Activated CD8-positive, alpha-beta memory T cell treated with anti-CD3 and anti-CD28 coated beads for 4 hours (primary cell): ENCODE measurements around the gene ATXN7L1.

Source experiments
- DNase-seq, 2 donors: peaks; one replicate each; pipeline ENCODE4 v3.0.0-alpha.2; 2020; ENCODE audit warnings: low read depth in 2 of 2

Gene ATXN7L1

DNA sequence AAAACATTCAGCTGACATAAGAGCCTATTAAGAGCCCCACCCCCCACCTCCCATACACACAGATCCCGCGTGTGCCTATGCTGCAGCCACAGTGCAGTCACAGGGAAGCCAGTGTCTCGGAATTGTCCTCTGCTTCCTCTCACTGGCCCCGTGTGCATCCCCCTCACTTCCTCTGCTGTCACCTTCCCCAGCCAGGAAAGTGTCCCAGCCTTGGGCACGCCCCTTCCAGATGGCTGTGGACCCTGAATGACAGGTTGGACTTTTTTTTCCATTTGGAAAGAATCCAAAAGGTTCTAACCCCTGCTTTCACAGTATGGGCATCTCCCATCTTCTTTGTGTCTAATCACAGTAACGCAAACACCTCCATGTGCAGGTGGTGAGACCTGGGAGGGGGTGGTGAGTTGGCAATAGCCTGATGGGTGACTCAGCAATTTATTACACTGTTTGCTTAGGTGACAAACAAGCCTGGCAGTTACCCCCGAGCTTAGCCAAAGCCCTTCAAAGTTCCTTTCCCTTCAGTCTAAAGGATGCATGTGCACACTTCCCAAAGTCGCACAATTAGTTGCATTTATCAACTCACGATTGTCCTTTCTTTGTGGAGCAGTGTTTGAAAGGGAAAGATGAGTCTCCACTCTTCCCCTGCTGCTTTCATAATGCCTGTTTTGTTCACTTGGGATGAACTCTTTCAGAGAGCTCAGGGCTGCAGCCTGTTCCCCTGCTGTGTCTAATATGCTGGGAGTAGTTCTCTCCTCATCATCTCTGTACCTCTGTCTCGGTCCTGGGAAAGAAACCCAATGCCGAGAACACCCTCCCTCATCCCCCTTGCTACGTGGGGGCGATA is 227.6 kb downstream of the ATXN7L1 start:
- no peak for DNase-seq

DNA sequence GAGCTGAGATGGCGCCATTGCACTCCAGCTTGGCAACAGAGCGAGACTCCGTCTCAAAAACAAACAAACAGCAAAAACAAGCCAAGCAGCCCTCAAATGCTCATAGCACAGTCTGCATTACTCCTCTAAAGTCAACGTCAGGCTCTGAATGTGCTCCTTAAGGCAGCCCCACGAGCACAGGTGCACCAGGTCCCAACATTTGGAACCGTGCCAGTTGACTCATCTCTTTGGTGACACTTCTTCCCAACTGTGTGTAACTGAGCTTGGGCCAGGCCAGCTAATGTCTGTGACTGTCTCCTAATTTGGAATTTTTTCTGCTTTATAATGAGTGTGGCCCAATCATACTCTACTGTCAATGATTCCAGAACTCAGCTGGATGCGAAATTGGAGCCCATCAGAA is 228.8 kb downstream of the ATXN7L1 start:
- no peak for DNase-seq

DNA sequence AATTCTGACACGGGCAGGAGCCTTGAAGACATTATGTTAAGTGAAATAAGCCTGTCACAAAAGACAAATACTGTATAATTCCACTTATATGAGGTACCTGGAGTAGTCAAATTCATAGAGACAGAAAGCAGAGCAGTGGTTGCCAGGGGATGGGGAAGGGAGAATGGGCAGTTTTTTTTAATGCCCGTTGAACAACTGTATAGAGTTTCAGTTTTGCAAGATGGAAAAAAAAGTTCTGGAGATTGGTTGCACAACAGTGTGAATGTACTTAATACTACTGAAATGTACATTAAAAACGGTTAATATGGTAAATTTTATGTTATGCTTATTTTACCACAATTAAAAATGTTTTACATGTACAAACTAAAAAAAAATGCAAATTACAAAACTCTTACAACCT is 231.5 kb downstream of the ATXN7L1 start:
- DNase-seq, result no peak

DNA sequence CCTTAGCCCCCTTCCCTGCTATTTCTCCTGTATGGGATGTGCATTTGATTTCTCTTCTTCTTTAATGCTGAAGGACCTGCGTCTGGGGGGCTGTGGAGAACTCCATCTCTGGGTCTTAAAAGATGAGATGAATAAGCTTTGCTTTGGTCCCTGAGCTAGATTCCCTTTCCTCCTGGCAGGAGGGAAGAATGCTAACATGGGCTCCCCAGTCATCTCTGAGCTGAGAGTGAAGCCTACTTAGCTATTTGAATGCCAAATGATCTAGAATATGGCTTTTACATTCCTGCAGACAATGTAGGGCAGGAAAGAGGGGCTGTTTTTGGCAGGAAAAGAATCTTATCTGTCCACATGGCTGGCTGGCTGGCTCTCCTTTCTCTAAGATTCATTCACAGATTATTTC is 232.5 kb downstream of the ATXN7L1 start:
- DNase-seq, result no peak

DNA sequence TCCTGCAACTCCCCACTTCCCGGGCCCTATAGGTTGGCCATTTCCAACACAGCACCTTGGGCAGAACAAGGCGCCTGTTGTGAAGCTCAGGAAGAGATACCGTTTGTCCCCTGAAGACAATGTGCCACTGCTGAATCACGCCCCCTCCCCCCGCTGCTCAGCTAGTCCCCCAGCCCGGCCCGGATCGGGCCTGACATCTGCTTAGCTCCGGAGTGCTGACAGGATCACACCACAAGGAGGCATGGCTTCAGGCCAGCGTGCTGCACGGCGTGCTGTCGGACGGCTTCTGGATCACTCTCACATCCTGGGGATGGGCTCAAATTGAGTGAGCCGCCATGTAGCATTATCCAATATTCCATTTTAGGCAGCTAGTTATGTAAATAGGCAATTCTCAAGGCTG is 233.0 kb downstream of the ATXN7L1 start:
- DNase-seq, result no peak

DNA sequence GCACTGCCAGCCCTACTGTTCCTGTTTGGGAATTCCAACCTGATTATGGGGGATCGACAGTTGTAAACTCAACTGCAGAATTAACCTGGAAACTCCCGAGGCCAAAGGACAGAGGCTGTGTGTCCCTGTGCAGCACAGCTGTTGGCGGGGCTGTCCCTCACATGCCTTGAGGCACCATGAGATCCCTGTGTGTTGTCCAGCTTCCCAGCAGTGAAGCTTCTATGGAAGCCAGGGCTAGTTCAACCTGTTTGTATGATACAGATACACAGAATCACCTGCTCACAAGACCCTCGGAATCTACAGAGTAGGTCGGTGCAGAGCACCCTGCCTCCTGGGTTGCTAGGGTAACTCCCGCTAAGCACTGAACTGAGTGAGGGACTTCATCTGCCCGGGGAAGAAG is 234.1 kb downstream of the ATXN7L1 start:
- no peak for DNase-seq

DNA sequence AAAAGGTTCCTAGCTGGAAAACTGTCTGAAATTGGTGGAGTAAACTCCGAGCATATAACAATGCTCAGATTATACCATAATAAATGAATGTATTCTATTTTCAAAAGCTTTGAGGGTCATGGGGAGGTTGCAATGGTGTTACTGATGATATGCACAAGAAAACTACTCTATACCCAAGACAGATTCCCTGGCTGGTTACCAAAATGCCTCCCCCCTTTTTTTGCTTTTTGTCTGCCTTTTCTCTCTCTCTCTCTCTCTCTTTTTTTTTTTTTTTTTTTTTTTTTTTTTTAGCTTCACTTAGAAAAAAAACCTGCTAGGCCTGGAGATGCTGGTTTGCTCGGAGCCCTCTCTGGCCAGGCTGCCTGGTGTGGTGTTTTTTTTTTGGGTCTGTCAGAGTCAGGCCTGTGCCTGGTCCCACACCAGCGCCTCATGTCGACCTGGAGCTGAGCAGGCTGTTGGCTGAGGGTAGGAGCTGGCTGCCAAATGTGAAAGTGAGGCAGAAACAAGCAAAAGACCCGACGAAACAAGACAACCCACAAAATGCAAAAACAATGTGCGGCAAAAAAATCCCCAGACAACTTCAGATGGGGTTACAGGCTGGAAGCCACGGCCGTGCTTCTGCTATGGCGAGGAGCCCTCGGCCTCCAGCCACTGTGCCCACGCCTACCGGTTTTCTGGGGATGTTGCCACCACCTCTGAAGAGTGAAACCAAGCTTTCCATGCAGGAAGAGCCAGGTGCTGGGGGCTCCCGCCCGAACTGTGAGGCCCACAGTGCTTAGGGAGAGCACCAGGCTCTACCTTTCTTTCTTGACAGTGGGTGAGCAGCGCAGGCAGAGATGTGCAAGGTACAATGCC is 235.2 kb downstream of the ATXN7L1 start:
- DNase-seq, result no peak

DNA sequence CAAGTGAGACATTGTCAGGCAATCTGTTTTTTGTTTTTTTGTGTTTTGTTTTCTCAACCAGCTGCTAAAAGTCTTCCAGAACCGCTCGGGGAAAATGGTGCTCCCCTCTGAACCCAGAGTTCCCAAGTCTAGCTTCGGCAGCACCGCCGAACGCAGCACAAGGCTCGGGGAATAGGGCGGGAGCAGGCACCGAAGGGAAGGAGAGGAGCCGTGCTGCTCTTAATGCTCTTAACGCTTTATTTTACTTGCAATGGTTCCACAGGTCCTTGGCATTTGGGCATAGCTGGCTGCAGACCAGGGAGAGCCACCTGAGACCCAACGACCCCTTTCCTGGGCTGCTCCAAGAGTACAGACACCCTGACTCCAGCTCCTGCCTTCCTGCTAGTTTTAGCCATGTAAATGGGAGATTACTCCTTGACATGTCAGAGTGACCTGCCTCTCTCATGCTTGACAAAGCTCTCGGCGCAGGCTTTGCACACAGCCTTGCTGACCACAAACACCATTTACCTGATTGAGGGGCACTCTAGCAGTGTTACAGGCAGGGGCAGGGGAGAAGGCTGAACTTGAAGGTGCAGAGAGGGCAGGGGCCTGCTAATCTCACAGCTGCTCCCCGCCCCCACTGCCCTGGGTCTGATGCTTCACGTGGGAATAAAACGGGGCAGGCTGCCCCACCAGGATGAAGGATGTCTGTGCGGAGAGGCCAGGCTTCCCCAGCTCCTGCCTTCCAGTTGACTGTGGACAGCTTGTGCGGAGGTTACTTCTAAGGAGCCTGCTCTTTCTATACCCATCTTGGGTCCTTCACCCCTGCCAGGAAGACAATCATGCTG is 236.5 kb downstream of the ATXN7L1 start:
- DNase-seq, result no peak

DNA sequence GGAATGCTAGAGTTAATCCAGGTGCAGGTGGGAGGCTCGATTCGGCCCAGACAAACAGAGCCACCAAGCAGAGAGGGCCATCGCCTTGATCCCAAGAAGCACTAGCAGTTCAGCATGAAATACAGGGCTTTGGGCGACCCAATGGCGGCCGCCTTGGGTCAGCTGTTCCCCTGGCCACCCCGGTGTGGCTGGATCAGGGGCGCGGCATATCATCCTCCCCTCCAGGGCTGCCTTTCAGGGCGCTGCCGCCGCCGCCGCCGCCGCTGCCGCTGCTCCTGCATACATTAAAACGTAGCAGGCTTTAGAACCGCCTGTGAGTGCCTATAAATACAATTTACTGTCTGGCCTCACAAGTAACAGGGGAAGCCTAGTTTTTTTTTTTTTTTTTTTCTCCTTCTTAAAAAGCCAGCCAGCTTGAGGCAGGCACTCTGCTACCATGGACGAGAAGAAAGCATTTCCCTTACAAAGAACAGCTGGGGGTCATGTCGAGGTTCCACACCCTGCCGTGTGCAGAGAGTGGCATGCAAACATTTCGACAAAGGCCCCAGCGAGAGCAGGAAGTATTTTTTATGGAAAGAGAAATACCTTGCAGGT is 237.4 kb downstream of the ATXN7L1 start:
- no peak for DNase-seq

DNA sequence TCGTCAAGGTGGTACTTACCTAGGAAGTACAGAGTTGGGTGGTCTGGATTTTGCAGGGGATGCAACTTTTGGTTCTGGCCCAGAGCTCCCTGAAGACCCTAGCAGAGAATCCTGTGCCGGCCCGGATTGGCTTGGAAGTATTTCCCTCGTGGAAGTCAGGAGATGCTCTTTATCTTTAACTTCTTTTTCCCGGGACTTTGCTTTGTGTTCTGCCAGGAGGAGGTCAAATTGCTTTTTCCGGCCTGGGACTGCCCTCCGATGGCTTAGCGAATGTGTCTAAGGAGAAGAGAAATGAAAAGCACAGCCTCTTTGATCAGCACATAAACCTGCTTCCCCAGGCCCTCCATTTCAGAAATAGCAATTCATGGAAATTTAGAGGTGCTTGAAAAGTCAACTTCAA is 238.1 kb downstream of the ATXN7L1 start:
- no peak for DNase-seq

DNA sequence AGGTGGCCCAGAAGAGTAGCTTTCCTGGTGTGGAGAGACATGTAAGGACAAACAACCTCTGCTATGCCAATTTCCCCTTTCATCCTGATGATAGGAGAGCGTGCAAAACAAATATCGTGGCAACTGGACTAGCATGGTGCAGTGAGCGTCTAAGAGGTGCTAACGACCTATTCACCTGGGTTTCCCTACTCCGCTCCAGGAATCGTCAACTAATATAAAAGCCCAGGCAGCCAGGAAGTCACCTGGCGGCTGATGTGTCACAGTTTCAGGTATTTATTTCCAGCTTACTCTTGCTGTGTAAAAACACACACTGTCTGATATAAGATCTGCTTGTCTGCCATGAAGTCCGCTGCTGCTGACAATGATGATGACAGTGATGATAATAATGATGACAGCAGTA is 238.6 kb downstream of the ATXN7L1 start:
- DNase-seq, result no peak

DNA sequence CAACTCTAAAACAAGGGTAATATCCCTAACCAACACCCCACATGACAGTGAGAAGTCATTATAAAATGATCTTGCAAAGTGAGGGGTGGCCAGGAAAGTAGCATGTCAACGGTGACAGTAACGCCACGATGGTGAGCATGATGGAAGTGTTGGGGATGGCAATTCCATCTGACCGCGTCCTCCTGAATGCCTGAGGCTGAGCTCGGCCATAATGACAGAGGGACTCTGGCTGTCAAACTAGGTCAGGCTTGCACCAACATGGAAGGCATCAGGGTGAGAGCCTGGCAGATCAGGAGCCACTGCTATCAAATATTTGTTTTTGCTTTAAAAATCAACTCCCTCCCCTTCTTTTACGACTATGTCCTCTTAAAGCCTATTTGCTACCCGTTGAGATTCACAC is 239.4 kb downstream of the ATXN7L1 start:
- DNase-seq, result no peak

DNA sequence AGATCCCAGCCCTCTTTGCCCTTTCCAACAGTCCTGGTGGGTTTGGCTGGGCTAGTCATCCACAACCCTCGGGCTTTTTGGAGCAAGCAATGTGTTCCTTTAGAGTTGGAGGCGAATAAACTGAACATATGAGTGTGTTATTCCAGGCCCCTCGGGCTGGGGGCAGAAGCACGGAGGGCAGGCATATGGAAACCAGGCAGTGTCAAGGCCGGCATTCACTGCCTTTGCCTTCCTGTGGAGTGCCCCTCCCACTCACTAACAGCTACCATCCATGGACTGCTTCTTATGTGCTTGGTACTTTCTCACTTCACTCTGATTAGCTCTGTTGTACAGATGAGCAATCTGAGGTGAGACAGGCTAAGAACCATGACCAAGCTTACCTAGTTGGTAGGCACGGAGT is 241.2 kb downstream of the ATXN7L1 start:
- DNase-seq, result no peak

DNA sequence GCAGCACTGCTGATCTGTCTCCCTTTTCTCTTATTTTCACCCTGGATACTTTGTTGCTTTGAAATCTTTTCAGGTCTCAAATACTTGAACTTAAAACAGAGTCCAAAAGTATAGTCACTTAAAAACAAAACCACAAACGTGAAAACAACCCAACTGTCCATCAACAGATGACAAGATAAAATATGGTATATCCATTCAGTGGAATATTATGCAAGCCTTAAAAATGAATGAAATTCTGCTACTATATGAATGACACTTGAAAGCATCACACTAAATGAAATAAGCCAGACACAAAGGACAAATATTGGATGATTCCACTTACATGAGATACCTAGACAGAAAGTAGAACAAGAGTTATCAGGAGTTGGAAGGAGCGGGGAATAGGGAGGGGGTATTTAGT is 250.4 kb downstream of the ATXN7L1 start:
- no peak for DNase-seq

DNA sequence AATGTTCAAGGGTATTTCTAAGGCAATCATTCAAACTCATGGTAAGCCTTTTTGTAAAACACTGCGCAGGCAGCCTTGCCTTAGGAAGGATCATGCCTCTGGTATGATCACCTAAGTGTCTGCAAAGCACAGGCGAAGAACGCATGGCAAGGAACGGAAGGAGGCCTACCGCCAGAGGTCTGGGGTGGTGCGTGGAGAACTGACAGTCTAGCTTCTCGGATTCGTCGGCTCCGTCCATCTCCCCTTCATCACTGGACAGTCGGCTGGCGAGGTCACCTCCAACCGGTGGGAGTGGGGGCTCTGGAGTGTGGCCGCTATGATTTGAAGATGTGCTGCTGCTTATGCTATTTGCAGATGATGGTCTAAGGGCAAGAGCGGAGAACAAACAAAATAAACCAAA is 252.5 kb downstream of the ATXN7L1 start:
- DNase-seq, result no peak

DNA sequence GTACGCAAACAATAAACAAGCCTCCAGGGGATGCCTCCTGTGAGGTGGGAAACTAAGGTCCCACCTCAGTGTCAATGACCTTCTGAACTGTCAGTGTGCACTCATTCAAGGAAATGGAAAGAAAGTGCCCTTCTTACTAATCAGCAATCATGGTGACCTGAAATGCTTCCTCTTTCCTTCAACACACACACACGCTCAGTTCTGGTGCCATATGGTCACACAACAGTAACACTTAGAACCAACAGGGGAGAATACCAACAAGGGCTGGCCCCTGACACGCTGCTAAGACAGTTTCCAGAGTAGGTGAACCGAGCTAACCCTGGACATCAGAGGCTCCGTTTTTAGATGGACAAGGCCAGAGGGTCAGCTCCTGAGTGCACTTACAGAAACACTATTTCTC is 253.0 kb downstream of the ATXN7L1 start:
- DNase-seq, result no peak

DNA sequence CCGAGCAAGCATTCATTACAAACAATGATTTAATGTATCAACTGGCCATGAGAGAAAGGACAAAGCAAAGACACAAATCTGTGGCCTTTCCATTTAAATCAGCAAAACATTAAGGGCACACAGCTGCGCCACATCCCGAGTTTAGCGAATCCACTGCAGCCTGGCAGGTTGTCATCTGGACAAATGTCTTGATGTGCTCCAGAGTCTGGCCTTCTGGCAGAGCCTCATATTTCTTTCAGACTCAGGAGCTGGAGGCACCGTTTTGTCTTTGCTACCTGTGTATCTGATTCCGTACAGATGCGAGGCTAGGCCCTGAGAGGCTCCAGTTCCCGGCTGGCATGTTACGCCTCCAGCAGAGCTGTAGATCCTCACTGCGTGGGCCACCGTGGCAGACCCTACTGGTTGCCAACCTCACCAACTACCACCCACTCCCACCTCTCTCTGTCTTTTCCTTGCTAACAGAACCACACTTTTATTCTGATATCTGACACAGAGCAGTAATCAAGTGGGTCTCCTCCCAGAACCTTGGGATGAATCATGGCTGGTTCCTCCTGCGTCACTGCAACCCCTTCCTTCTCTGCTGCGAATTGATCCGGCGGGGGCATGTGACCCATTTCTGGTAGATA is 254.2 kb downstream of the ATXN7L1 start:
- no peak for DNase-seq

DNA sequence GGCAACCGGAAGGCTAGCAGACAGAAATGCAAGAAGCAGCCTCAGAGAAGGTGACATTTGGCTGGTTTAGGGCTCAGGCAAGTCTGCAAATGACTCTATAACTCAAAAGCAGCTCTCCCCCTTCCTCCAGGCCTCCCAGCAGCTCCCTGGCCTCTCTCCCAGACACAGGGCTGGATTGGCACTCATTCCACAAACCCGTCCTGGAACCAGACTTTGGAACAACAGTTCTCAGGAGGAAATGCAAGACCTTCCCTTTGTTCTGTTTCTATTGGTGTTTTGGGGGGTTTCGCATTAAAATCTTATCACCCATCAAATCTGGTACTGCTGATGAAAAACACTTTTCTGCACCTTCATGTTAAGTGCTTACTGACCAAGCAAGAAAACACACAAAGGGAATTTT is 254.8 kb downstream of the ATXN7L1 start:
- no peak for DNase-seq

DNA sequence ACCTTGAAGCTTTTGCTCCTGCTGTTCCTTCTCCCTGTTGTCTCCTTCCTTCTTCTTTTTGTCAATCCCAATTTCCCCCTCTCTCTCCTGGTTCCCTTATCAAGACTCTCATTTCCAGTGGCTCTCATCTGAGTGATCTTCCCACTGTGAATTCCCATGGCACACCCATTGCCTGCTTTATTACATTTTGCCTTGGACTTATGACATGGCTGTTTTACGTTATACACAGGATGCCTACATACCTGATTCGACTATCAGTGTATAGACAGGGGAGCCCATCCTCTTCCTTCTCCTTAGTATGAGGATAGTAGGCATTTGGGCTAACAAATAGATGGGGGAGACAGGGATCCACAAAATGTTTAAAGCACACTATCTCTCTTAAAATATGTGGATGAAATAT is 255.2 kb downstream of the ATXN7L1 start:
- no peak for DNase-seq

DNA sequence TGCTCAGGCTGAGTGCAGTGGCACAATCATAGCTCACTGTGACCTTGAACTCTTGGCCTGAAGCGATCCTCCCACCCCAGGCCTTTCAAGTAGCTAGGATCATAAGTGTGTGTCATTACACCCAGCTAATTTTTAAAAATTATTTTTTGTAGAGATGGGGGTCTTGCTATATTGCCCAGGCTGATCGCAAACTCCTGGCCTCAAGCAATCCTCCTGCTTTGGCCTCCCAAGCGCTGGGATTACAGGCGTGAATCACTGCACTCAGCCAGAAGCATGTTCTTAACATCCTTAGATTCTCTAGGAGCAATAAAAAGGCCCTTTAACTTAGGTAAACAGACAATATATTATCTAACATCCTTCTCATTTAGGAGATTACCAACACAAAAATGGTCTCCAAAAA is 256.8 kb downstream of the ATXN7L1 start:
- no peak for DNase-seq

DNA sequence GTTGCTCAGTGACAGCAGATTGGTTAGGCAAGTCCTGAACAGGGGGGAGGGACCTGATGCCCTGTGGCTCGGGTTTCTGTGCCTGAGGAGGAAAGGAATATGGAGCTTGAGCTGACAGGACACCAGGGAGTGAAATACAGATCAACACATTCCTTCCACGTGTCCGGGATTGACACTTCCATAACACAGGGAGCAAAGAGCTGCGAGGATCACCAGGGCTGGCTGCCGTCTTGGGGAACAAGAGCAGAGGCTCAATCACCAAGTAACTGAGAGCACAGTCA is 258.4 kb downstream of the ATXN7L1 start:
- no peak for DNase-seq
